GM12892 (cell line): ENCODE measurements around the gene VWA3B.

ENCODE experiments used
- POLR2A ChIP-seq: IDR thresholded peaks from 2 replicates; pipeline ENCODE4 v1.6.1; 2011; ENCODE audit warnings: low read depth, low read length, control low read depth
- TAF1 ChIP-seq: IDR thresholded peaks from 2 replicates; pipeline ENCODE4 v1.6.1; 2011; ENCODE audit warnings: low read depth, mild to moderate bottlenecking, control low read depth, low read length, borderline replicate concordance

DNA sequence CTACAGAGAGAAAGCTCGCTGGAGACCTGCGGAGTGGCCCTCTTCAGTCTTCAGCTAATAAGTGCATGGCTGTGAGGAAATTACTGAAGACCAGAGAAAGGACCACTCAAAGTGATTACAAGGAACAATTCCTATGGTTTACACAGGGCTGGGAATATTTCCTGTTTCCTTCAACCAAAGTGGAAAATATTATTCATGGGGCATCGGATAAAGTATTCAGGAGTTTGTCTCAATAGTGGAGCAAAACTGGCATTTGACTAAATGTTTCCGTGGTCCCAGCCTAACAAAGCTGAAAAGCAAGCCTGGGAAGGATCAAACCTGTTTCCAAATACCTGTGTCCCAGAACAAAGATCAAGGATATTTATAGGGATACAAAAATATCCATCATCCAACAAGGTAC is 227.3 kb downstream of the VWA3B start:
- TF ChIP-seq TAF1 (no peak), POLR2A (no peak)
